Lower leg skin (tissue), 4 donors: ENCODE measurements around the gene TFF1. TPM values are rescaled to one million over a fixed set of nuclear protein-coding genes. Genes with fewer than 3 reads are reported as not detected.

Experiments
- DNase-seq, 2 donors: peaks; one replicate each; pipeline ENCODE4 v3.0.0-alpha.2; 2019; ENCODE audit warnings: low spot score in 2 of 2
- H3K4me3 ChIP-seq: fragments of 200-600 bp; sonication (generic); 2 replicates; pipeline ENCODE4 v1.5.1; 2017; ENCODE audit warnings: mild to moderate bottlenecking, low read depth; ENCODE audit not compliant: poor library complexity, severe bottlenecking
- CTCF ChIP-seq, 3 donors: fragments of 450-650 bp; IDR thresholded peaks; one replicate each; pipeline ENCODE4 v1.5.1; 2016; ENCODE audit warnings: antibody characterized with exemption in 3 of 3, mild to moderate bottlenecking in 3 of 3, moderate library complexity in 2 of 3
- POLR2A ChIP-seq, 2 donors: fragments of 450-650 bp; IDR thresholded peaks; one replicate each; pipeline ENCODE4 v1.6.1; 2016 to 2017; ENCODE audit warnings: antibody characterized with exemption in 2 of 2, mild to moderate bottlenecking in 1 of 2, moderate library complexity in 1 of 2
- WGBS, 2 donors: methylation state at CpG; one replicate each; pipeline ENCODE4 v1.1.5; 2018; 5-methylcytosine and 5-hydroxymethylcytosine counted together
- intact Hi-C: fragments of 100-400 bp; cut with DNase I; formaldehyde crosslinking; loops from one replicate; pipeline ENCODE4 v1.15.0; 2023; ENCODE audit warnings: low total_unique reads
- total RNA-seq, 4 donors: library from RNA; depleted of rRNA; stranded (reverse); fragments of >200 nt; gene quantifications; one replicate each; pipeline ENCODE4 v1.1.0, GENCODE V29; 2016

Gene TFF1
- total RNA-seq, 4 donors from 2014 or later = not detected

GRCh38 chr21:42403611-42404231 is 37.4 kb upstream of the TFF1 start, which contains the start of gene UBASH3A:
UBASH3A (plus strand) TSS chr21:42403902; CDS start chr21:42403946, 44 bp downstream.
- H3K4me3 ChIP-seq = no peak within 1 kb of the TSS
- 64 to 71% methylated on average over 17 to 20 of the region's 21 CpGs for WGBS, 2 donors
- no peak for DNase-seq
- intact Hi-C loops = no loop called here
- TF ChIP-seq CTCF (IDR thresholded peaks at IDR 0.05) (no peak), POLR2A (IDR thresholded peaks at IDR 0.05) (no peak)

GRCh38 chr21:42401820-42402251 is 35.5 kb upstream of the TFF1 start:
- 83 to 91% methylated on average over 2 of the region's 2 CpGs for WGBS, 2 donors
- DNase-seq = no peak
- H3K4me3 ChIP-seq = no peak overlapping the region
- intact Hi-C loops = no loop called here
- TF ChIP-seq POLR2A (IDR thresholded peaks at IDR 0.05) (no peak), CTCF (IDR thresholded peaks at IDR 0.05) (no peak)

GRCh38 chr21:42401154-42401553 is 34.8 kb upstream of the TFF1 start:
- no peak for DNase-seq
- 50 to 52% methylated on average over 3 of the region's 3 CpGs for WGBS, 2 donors
- no peak for TF ChIP-seq POLR2A (IDR thresholded peaks at IDR 0.05)
- no peak for TF ChIP-seq CTCF (IDR thresholded peaks at IDR 0.05)
- intact Hi-C loops = no loop called here
- no peak overlapping the region for H3K4me3 ChIP-seq

GRCh38 chr21:42400525-42400924 is 34.2 kb upstream of the TFF1 start:
- DNase-seq = no peak
- H3K4me3 ChIP-seq = no peak overlapping the region
- intact Hi-C loops = no loop called here
- TF ChIP-seq POLR2A (IDR thresholded peaks at IDR 0.05) = no peak
- no peak for TF ChIP-seq CTCF (IDR thresholded peaks at IDR 0.05)
- WGBS, 2 donors = 65 to 73% methylated on average over 4 of the region's 4 CpGs

- DNase-seq = no peak
- 67 to 75% methylated on average over 12 of the region's 12 CpGs for WGBS, 2 donors
- TF ChIP-seq POLR2A (IDR thresholded peaks at IDR 0.05) (no peak), CTCF (IDR thresholded peaks at IDR 0.05) (no peak)
- intact Hi-C loops = no loop called here
- no peak overlapping the region for H3K4me3 ChIP-seq
These were observed 32.2 kb upstream of the TFF1 start for GRCh38 chr21:42398436-42399028.
